B cell (primary cell): Measurements from ENCODE around the gene TADA2A. TPM values are rescaled to one million over a fixed set of nuclear protein-coding genes. Genes with fewer than 3 reads are reported as not detected.

Source experiments
- ATAC-seq: fragments of 200-7000 bp; cut with Tn5 transposase; one replicate; pipeline ENCODE4 v1.10.0; 2021; ENCODE audit warnings: low read depth, mild to moderate bottlenecking, moderate number of reproducible peaks, moderate library complexity
- CTCF ChIA-PET: fragments of 350-600 bp; sonication (Branson Sonifier 250); formaldehyde crosslinking; loops from one replicate; lab custom pipeline; 2021; ENCODE audit warnings: antibody characterized with exemption, inconsistent platforms; lab: Charles Lee
- POLR2A ChIA-PET: fragments of 350-600 bp; sonication (Branson Sonifier 250); formaldehyde crosslinking; loops from one replicate; lab custom pipeline; 2021; ENCODE audit warnings: antibody characterized with exemption; lab: Charles Lee
- DNase-seq: peaks from one replicate; pipeline ENCODE4 v3.0.0; 2013
- H2AFZ ChIP-seq: 2 replicates; pipeline ENCODE4 v1.6.1; 2012; ENCODE audit warnings: mild to moderate bottlenecking, low read depth, low read length; ENCODE audit not compliant: insufficient read depth, poor library complexity, severe bottlenecking
- H3K27ac ChIP-seq, 2 donors: 1 replicate in 1 of 2; 2 replicates in 1 of 2; pipeline ENCODE4 v1.5.1; 2012 to 2013; ENCODE audit warnings: low read length in 2 of 2, mild to moderate bottlenecking in 2 of 2, moderate library complexity in 1 of 2
- H3K27me3 ChIP-seq, 4 experiments: fragments of 200-600 bp in 1 of 4; sonication (generic) in 1 of 4; replicated peaks in 1 of 4; 1 replicate in 2 of 4; 2 replicates in 2 of 4; pipeline versions ENCODE4 v1.6.1 to v1.7.0; 2013 to 2016; ENCODE audit warnings: low read length in 3 of 4, mild to moderate bottlenecking in 2 of 4, mixed read lengths in 1 of 4, moderate library complexity in 1 of 4; ENCODE audit not compliant: insufficient read depth in 4 of 4, control insufficient read depth in 3 of 4; ENCODE audit errors: control extremely low read depth in 1 of 4
- H3K36me3 ChIP-seq, 2 experiments: replicated peaks in 1 of 2; 1 replicate in 1 of 2; 2 replicates in 1 of 2; pipeline versions ENCODE4 v1.6.1 to v1.7.1; 2013; ENCODE audit warnings: low read length in 1 of 2; ENCODE audit not compliant: insufficient read depth in 2 of 2, control insufficient read depth in 1 of 2; ENCODE audit errors: control extremely low read depth in 1 of 2, extremely low read depth in 1 of 2
- H3K4me1 ChIP-seq, 2 donors: fragments of 200-600 bp in 1 of 2; sonication (generic) in 1 of 2; 1 replicate in 1 of 2; 2 replicates in 1 of 2; pipeline versions ENCODE4 v1.5.1 to v1.6.1; 2013 to 2017; ENCODE audit warnings: low read length in 2 of 2; ENCODE audit not compliant: control insufficient read depth in 2 of 2, insufficient read depth in 2 of 2
- H3K4me2 ChIP-seq: replicated peaks from 2 replicates; pipeline ENCODE3; 2012; ENCODE audit warnings: mild to moderate bottlenecking, low read depth, low read length; ENCODE audit not compliant: poor library complexity, severe bottlenecking
- H3K4me3 ChIP-seq, 5 experiments: fragments of 200-600 bp in 1 of 5; sonication (generic) in 1 of 5; 1 replicate in 3 of 5; 2 replicates in 2 of 5; pipeline versions ENCODE4 v1.5.1 to v1.7.0; 2011 to 2016; ENCODE audit warnings: low read length in 4 of 5, mild to moderate bottlenecking in 4 of 5, low read depth in 2 of 5, control low read depth in 1 of 5, moderate library complexity in 1 of 5; ENCODE audit not compliant: insufficient read depth in 1 of 5; ENCODE audit errors: control extremely low read depth in 1 of 5, extremely low read depth in 1 of 5
- H3K79me2 ChIP-seq: fragments of 200-600 bp; sonication (generic); one replicate; pipeline ENCODE4 v1.6.0; 2016; ENCODE audit warnings: low read length; ENCODE audit not compliant: control insufficient read depth, insufficient read depth
- H3K9ac ChIP-seq: fragments of 200-600 bp; sonication (generic); 2 replicates; pipeline ENCODE4 v1.6.1; 2017; ENCODE audit warnings: mild to moderate bottlenecking, low read length, moderate library complexity
- H3K9me3 ChIP-seq, 3 donors: one replicate each; pipeline versions ENCODE4 v1.6.1 to v1.7.1; 2013; ENCODE audit warnings: low read length in 2 of 3; ENCODE audit not compliant: control insufficient read depth in 2 of 3, insufficient read depth in 1 of 3; ENCODE audit errors: control extremely low read depth in 1 of 3
- H4K20me1 ChIP-seq: 2 replicates; pipeline ENCODE4 v1.6.0; 2012; ENCODE audit warnings: mild to moderate bottlenecking, low read length; ENCODE audit not compliant: insufficient read depth, control insufficient read depth, poor library complexity, severe bottlenecking
- H3K27ac Mint-ChIP-seq: one replicate; pipeline ENCODE4 v1.8.0; 2021; ENCODE audit warnings: mixed read lengths
- H3K27me3 Mint-ChIP-seq: one replicate; pipeline ENCODE4 v1.8.0; 2021; ENCODE audit warnings: mixed read lengths
- H3K4me1 Mint-ChIP-seq: one replicate; pipeline ENCODE4 v1.8.0; 2021; ENCODE audit warnings: mixed read lengths
- H3K4me3 Mint-ChIP-seq: one replicate; pipeline ENCODE4 v1.8.0; 2021; ENCODE audit warnings: mixed read lengths
- H3K9me3 Mint-ChIP-seq: one replicate; pipeline ENCODE4 v1.8.0; 2022; ENCODE audit warnings: mixed read lengths; ENCODE audit not compliant: insufficient read depth
- EZH2 ChIP-seq: IDR thresholded peaks from 2 replicates; pipeline ENCODE4 v1.6.1; 2012; ENCODE audit warnings: borderline replicate concordance, low read depth, mild to moderate bottlenecking, moderate library complexity, low read length; ENCODE audit not compliant: insufficient read depth, poor library complexity, severe bottlenecking
- WGBS: methylation state at CpG from one replicate; pipeline ENCODE4 v1.1.5; 2013; ENCODE audit warnings: missing lambda C conversion rate; ENCODE audit not compliant: insufficient coverage; 5-methylcytosine and 5-hydroxymethylcytosine counted together
- intact Hi-C: fragments of 100-400 bp; cut with micrococcal nuclease; formaldehyde crosslinking; loops from one replicate; pipeline ENCODE4 v1.10.0; 2022
- polyA plus RNA-seq: library from polyadenylated mRNA; depleted of rRNA; stranded (reverse); fragments of >200 nt; gene quantifications from 2 replicates; pipeline ENCODE4 v1.2.3, GENCODE V29; 2012
- total RNA-seq, 2 donors: library from RNA; stranded (reverse); fragments of 120-200 nt in 1 of 2; gene quantifications; 1 replicate in 1 of 2; 2 replicates in 1 of 2; pipeline versions ENCODE4 v1.2.3 to v1.2.4, GENCODE V29; 2013 to 2022
- TF ChIP-seq, protein P1 (sequence below): fragments of 200-600 bp; IDR thresholded peaks from one replicate; pipeline ENCODE4 v1.8.0; 2022; ENCODE audit warnings: antibody characterized with exemption, mild to moderate bottlenecking

The TADA2A gene
- total and polyA plus RNA-seq, 2 donors (not counting 1 experiment from before 2014, with no cell fraction given), result 10.9 to 43.3 TPM

DNA sequence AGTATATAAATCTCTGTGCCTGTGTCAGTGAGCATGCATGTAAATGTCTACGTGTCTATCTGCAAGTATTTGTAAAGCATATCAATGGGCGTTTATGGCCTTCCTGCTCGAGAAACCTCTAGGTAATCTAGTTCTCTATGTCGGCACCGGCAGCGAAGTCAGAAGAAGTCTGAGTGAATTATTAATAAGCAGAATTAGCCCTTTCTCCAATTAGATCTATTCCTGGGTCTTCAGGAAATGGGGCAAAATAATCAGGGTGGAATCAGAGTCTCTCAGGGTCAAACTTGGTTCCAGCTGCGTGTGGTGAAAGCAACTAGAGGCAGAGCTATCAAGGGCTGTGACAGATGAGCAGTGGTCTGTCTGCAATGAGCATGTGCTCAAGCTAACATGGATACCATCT, 31.0 kb upstream of the TADA2A start, which contains the start of gene C17orf78:
Gene C17orf78 (plus strand): TSS at position 280 of the 400 bp plus-strand sequence. CDS start 108 bp downstream, at position 388.
- no peaks in the 10 kb centered on the region for H3K27me3 ChIP-seq
- no peaks in the 10 kb centered on the region for H3K79me2 ChIP-seq
- TF ChIP-seq, protein P1, sequence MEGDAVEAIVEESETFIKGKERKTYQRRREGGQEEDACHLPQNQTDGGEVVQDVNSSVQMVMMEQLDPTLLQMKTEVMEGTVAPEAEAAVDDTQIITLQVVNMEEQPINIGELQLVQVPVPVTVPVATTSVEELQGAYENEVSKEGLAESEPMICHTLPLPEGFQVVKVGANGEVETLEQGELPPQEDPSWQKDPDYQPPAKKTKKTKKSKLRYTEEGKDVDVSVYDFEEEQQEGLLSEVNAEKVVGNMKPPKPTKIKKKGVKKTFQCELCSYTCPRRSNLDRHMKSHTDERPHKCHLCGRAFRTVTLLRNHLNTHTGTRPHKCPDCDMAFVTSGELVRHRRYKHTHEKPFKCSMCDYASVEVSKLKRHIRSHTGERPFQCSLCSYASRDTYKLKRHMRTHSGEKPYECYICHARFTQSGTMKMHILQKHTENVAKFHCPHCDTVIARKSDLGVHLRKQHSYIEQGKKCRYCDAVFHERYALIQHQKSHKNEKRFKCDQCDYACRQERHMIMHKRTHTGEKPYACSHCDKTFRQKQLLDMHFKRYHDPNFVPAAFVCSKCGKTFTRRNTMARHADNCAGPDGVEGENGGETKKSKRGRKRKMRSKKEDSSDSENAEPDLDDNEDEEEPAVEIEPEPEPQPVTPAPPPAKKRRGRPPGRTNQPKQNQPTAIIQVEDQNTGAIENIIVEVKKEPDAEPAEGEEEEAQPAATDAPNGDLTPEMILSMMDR, result no peak
- TF ChIP-seq EZH2, result no peak
- H3K27ac ChIP-seq, result no peak within 1 kb of the TSS
- H3K9me3 Mint-ChIP-seq, result no peaks in the 10 kb centered on the region
- H3K4me3 ChIP-seq, result no peak within 1 kb of the TSS
- intact Hi-C loops, result no loop called here
- H3K9me3 ChIP-seq, result no peaks in the 10 kb centered on the region
- ChIA-PET CTCF (interaction anchor here (0.9 to 5.1 kb wide), 5 partner anchors 8 to 416 kb away, joined by 3 to 61 read pairs (median 4); no protein-coding TSS in a partner anchor), POLR2A (no interaction called here)
- no peak for ATAC-seq
- H3K4me2 ChIP-seq, result no peak within 1 kb of the TSS
- H3K4me3 Mint-ChIP-seq, result no peak within 1 kb of the TSS
- H4K20me1 ChIP-seq, result no peaks in the 10 kb centered on the region
- H3K9ac ChIP-seq, result no peak within 1 kb of the TSS
- H3K27me3 Mint-ChIP-seq, result no peaks in the 10 kb centered on the region
- H3K36me3 ChIP-seq, result no peaks in the 10 kb centered on the region
- 92% methylated on average over 2 of the region's 7 CpGs for WGBS
- no peak within 1 kb of the TSS for H2AFZ ChIP-seq
- H3K4me1 ChIP-seq, result no peaks in the 10 kb centered on the region
- H3K27ac Mint-ChIP-seq, result no peak within 1 kb of the TSS
- H3K4me1 Mint-ChIP-seq, result peaks cover 3% of the 10 kb centered on the region
- no peak for DNase-seq

DNA sequence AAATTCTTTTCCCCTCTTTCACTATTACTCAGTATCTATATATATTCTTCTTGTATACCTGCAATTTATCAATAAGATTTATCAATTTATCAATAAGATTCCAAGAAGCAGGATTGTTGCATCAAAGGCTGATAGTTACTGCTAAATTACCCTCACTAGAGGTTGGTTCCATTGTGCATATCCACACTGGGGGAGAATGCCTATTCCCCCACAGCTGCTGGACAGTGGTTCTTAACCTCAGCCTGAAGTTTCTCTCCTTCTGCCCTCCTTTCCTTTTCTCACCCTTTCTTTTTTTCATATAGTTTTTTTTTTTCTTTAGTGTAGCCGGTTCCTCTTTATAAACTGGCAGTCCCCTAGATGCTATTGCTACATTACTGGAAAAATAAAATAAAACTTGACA, 24.6 kb upstream of the TADA2A start:
- Mint-ChIP-seq H3K27ac (no peak overlapping the region), H3K4me3 (no peak overlapping the region), H3K27me3 (no peaks in the 10 kb centered on the region), H3K9me3 (no peaks in the 10 kb centered on the region), H3K4me1 (no peaks in the 10 kb centered on the region)
- Histone ChIP-seq H2AFZ (no peak overlapping the region), H3K27ac (no peak overlapping the region), H4K20me1 (no peaks in the 10 kb centered on the region), H3K4me1 (no peaks in the 10 kb centered on the region), H3K36me3 (no peaks in the 10 kb centered on the region), H3K4me3 (no peak overlapping the region), H3K4me2 (no peak overlapping the region), H3K27me3 (no peaks in the 10 kb centered on the region), H3K9me3 (no peaks in the 10 kb centered on the region), H3K9ac (no peak overlapping the region), H3K79me2 (no peaks in the 10 kb centered on the region)
- no CpG with 5 or more reads among the region's 1 CpG for WGBS
- TF ChIP-seq EZH2, result no peak
- TF ChIP-seq, protein P1, result no peak
- ChIA-PET POLR2A (no interaction called here), CTCF (interaction anchor here (1.9 kb wide), 1 partner anchor 8 kb away, joined by 9 read pairs; no protein-coding TSS in a partner anchor)
- ATAC-seq, result no peak
- DNase-seq, result no peak
- intact Hi-C loops, result no loop called here
